Lower lobe of right lung (tissue), 2 donors: ENCODE results near the gene CAMTA2. TPM values are rescaled to one million over a fixed set of nuclear protein-coding genes. Genes with fewer than 3 reads are reported as not detected.

Experiments
- ATAC-seq, 2 donors: fragments of 200-7000 bp; cut with Tn5 transposase; one replicate each; pipeline ENCODE4 v1.9.1; 2020 to 2022; ENCODE audit warnings: mild to moderate bottlenecking in 2 of 2, moderate library complexity in 2 of 2
- DNase-seq: peaks from one replicate; pipeline ENCODE4 v3.0.0-alpha.2; 2020
- H3K27ac ChIP-seq: fragments of 200-600 bp; one replicate; pipeline ENCODE4 v1.8.0; 2022
- H3K27me3 ChIP-seq: fragments of 200-600 bp; one replicate; pipeline ENCODE4 v1.8.0; 2022; ENCODE audit warnings: low read depth
- H3K36me3 ChIP-seq: fragments of 200-600 bp; one replicate; pipeline ENCODE4 v1.8.0; 2022; ENCODE audit warnings: mild to moderate bottlenecking
- H3K4me1 ChIP-seq: fragments of 200-600 bp; one replicate; pipeline ENCODE4 v1.8.0; 2022
- H3K4me3 ChIP-seq: fragments of 200-600 bp; one replicate; pipeline ENCODE4 v1.8.0; 2022; ENCODE audit warnings: mild to moderate bottlenecking
- H3K9me3 ChIP-seq: fragments of 200-600 bp; one replicate; pipeline ENCODE4 v1.8.0; 2022
- CTCF ChIP-seq: fragments of 200-600 bp; IDR thresholded peaks from one replicate; pipeline ENCODE4 v1.8.0; 2022; ENCODE audit warnings: antibody characterized with exemption, mild to moderate bottlenecking
- intact Hi-C: fragments of 100-400 bp; cut with DNase I; formaldehyde crosslinking; loops from one replicate; pipeline ENCODE4 v1.11.0; 2022
- total RNA-seq: library from RNA; stranded (reverse); fragmentation: NEBNext Ultra II Directional; extraction: Animal tissue kit (Norgen Biotek cat#: 25700); gene quantifications from one replicate; pipeline ENCODE4 v1.2.1, GENCODE V29; 2021
- donor health status: DM: no; HTN: yes; CAD: no; lungs with severe emphysema.

Gene CAMTA2
- total RNA-seq, 1 donor from 2014 or later, result 49.9 TPM

GRCh38 chr17:4945176-4945943 is 42.1 kb downstream of the CAMTA2 start:
- H3K36me3 ChIP-seq, result peaks cover 50% of the 10 kb centered on the region
- no peaks in the 10 kb centered on the region for H3K27me3 ChIP-seq
- DNase-seq (peak; percentile 77), ATAC-seq (no peak)
- intact Hi-C loops, result no loop called here
- no peaks in the 10 kb centered on the region for H3K9me3 ChIP-seq
- peak overlapping the region; percentile 99 for H3K4me3 ChIP-seq
- no peak for TF ChIP-seq CTCF
- peaks cover 55% of the 10 kb centered on the region for H3K4me1 ChIP-seq
- H3K27ac ChIP-seq, result peak overlapping the region; percentile 47

GRCh38 chr17:4944554-4945175 is 42.8 kb downstream of the CAMTA2 start:
- peak overlapping the region; percentile 99 for H3K4me3 ChIP-seq
- H3K27ac ChIP-seq, result peak overlapping the region; percentile 47
- no peaks in the 10 kb centered on the region for H3K9me3 ChIP-seq
- peaks cover 52% of the 10 kb centered on the region for H3K4me1 ChIP-seq
- DNase-seq, result no peak
- no peaks in the 10 kb centered on the region for H3K27me3 ChIP-seq
- no peak for TF ChIP-seq CTCF
- intact Hi-C loops, result no loop called here
- ATAC-seq, result no peak
- peaks cover 50% of the 10 kb centered on the region for H3K36me3 ChIP-seq

- intact Hi-C loops, result no loop called here
- H3K27me3 ChIP-seq, result no peaks in the 10 kb centered on the region
- ATAC-seq, result no peak
- peak overlapping the region; percentile 47 for H3K27ac ChIP-seq
- H3K9me3 ChIP-seq, result no peaks in the 10 kb centered on the region
- H3K36me3 ChIP-seq, result peaks cover 50% of the 10 kb centered on the region
- DNase-seq, result no peak
- H3K4me3 ChIP-seq, result peak overlapping the region; percentile 99
- no peak for TF ChIP-seq CTCF
- peaks cover 55% of the 10 kb centered on the region for H3K4me1 ChIP-seq
Measured at GRCh38 chr17:4944163-4944553, 43.3 kb downstream of the CAMTA2 start.

GRCh38 chr17:4942760-4943508 is 44.5 kb downstream of the CAMTA2 start:
- Histone ChIP-seq H3K4me1 (peaks cover 67% of the 10 kb centered on the region), H3K9me3 (no peaks in the 10 kb centered on the region), H3K27me3 (no peaks in the 10 kb centered on the region), H3K4me3 (no peak overlapping the region), H3K36me3 (peaks cover 57% of the 10 kb centered on the region), H3K27ac (no peak overlapping the region)
- no peak for TF ChIP-seq CTCF
- ATAC-seq (no peak), DNase-seq (no peak)
- intact Hi-C loops, result no loop called here

GRCh38 chr17:4941319-4941610 is 46.2 kb downstream of the CAMTA2 start:
- intact Hi-C loops, result no loop called here
- DNase-seq (no peak), ATAC-seq (no peak)
- Histone ChIP-seq H3K9me3 (no peaks in the 10 kb centered on the region), H3K4me1 (peaks cover 65% of the 10 kb centered on the region), H3K4me3 (peak overlapping the region; percentile 97), H3K27ac (peak overlapping the region; percentile 90), H3K27me3 (no peaks in the 10 kb centered on the region), H3K36me3 (peaks cover 68% of the 10 kb centered on the region)
- TF ChIP-seq CTCF, result no peak
